NB4 (cell line): Measurements from ENCODE around the gene CDH4.

ENCODE experiments used
- CTCF ChIP-seq: IDR thresholded peaks from one replicate; pipeline ENCODE4 v1.5.1; 2012; ENCODE audit warnings: low read depth, low read length
- POLR2A ChIP-seq: IDR thresholded peaks from 2 replicates; pipeline ENCODE4 v1.6.1; 2011; ENCODE audit warnings: mild to moderate bottlenecking; ENCODE audit not compliant: insufficient read length; ENCODE audit errors: extremely low read depth

GRCh38 chr20:61857414-61857775 lies 605.3 kb downstream of the CDH4 start:
- TF ChIP-seq CTCF (no peak), POLR2A (no peak)
